Esophagus squamous epithelium (tissue), 5 donors: ENCODE measurements around the gene EXO5. TPM values are rescaled to one million over a fixed set of nuclear protein-coding genes. Genes with fewer than 3 reads are reported as not detected.
"Not testable (repeated sequence)": the region's sequence is repeated elsewhere in the genome, so short reads cannot be mapped to it uniquely, and the experiment has no call there.

Experiments
- DNase-seq: peaks from one replicate; lab custom pipeline; 2025; lab: John Stamatoyannopoulos, UW
- H3K27ac ChIP-seq, 4 donors: fragments of 200-600 bp; sonication (generic); one replicate each; pipeline ENCODE4 v1.5.1; 2016 to 2019; ENCODE audit warnings: mild to moderate bottlenecking in 1 of 4
- H3K27me3 ChIP-seq, 4 donors: fragments of 200-600 bp; sonication (generic); 1 replicate in 3 of 4; 2 replicates in 1 of 4; pipeline versions ENCODE4 v1.5.1 to v1.6.0; 2017 to 2021; ENCODE audit warnings: antibody characterized with exemption in 1 of 4
- H3K36me3 ChIP-seq, 3 donors: fragments of 200-600 bp; sonication (generic); one replicate each; pipeline ENCODE4 v1.5.1; 2016 to 2019
- H3K4me1 ChIP-seq, 3 donors: fragments of 200-600 bp; sonication (generic); one replicate each; pipeline ENCODE4 v1.5.1; 2017 to 2019
- H3K4me3 ChIP-seq, 4 donors: fragments of 200-600 bp; sonication (generic); 1 replicate in 3 of 4; 2 replicates in 1 of 4; pipeline ENCODE4 v1.5.1; 2016 to 2019; ENCODE audit warnings: mild to moderate bottlenecking in 2 of 4, moderate library complexity in 1 of 4
- H3K9me3 ChIP-seq, 3 donors: fragments of 200-600 bp; sonication (generic); one replicate each; pipeline ENCODE4 v1.5.1; 2016 to 2019
- POLR2A ChIP-seq, 4 donors: fragments of 450-650 bp; IDR thresholded peaks; one replicate each; pipeline ENCODE4 v1.6.1; 2017; ENCODE audit warnings: antibody characterized with exemption in 4 of 4, mild to moderate bottlenecking in 4 of 4, moderate library complexity in 3 of 4
- WGBS, 2 donors: methylation state at CpG; one replicate each; pipeline ENCODE4 v1.1.5; 2018; 5-methylcytosine and 5-hydroxymethylcytosine counted together
- intact Hi-C: fragments of 100-400 bp; cut with DNase I; formaldehyde crosslinking; loops from one replicate; pipeline ENCODE4 v1.15.0; 2022
- total RNA-seq, 4 donors: library from RNA; depleted of rRNA; stranded (reverse); fragments of >200 nt; gene quantifications; one replicate each; pipeline ENCODE4 v1.1.0, GENCODE V29; 2016
- TF ChIP-seq, protein P1 (sequence below), 6 experiments: fragments of 450-650 bp in 4 of 6; fragments of 200-600 bp in 2 of 6; sonication (generic) in 2 of 6; IDR thresholded peaks; one replicate each; pipeline ENCODE4 v1.5.1; 2016 to 2019; ENCODE audit warnings: antibody characterized with exemption in 6 of 6, mild to moderate bottlenecking in 4 of 6, moderate library complexity in 4 of 6
- donor health status: DM: yes; HTN: yes; CAD: no.

Gene EXO5
- total RNA-seq, 4 donors from 2014 or later = 4.9 to 7.1 (median 5.7) TPM

- Histone ChIP-seq H3K4me1 (no peaks in the 10 kb centered on the region), H3K4me3 (no peak overlapping the region), H3K36me3 (no peaks in the 10 kb centered on the region), H3K27ac (no peak overlapping the region), H3K9me3 (peaks cover 0 to 3% (median 0%) of the 10 kb centered on the region in 3 donors), H3K27me3 (no peaks in the 10 kb centered on the region)
- 55 to 57% methylated on average over 4 of the region's 4 CpGs for WGBS, 2 donors
- DNase-seq = no peak
- intact Hi-C loops = no loop called here
- TF ChIP-seq, protein P1, sequence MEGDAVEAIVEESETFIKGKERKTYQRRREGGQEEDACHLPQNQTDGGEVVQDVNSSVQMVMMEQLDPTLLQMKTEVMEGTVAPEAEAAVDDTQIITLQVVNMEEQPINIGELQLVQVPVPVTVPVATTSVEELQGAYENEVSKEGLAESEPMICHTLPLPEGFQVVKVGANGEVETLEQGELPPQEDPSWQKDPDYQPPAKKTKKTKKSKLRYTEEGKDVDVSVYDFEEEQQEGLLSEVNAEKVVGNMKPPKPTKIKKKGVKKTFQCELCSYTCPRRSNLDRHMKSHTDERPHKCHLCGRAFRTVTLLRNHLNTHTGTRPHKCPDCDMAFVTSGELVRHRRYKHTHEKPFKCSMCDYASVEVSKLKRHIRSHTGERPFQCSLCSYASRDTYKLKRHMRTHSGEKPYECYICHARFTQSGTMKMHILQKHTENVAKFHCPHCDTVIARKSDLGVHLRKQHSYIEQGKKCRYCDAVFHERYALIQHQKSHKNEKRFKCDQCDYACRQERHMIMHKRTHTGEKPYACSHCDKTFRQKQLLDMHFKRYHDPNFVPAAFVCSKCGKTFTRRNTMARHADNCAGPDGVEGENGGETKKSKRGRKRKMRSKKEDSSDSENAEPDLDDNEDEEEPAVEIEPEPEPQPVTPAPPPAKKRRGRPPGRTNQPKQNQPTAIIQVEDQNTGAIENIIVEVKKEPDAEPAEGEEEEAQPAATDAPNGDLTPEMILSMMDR (IDR thresholded peaks at IDR 0.05) = no peak
- TF ChIP-seq POLR2A (IDR thresholded peaks at IDR 0.05) = no peak
These were observed 44.5 kb downstream of the EXO5 start for GRCh38 chr1:40553017-40553416.

DNA sequence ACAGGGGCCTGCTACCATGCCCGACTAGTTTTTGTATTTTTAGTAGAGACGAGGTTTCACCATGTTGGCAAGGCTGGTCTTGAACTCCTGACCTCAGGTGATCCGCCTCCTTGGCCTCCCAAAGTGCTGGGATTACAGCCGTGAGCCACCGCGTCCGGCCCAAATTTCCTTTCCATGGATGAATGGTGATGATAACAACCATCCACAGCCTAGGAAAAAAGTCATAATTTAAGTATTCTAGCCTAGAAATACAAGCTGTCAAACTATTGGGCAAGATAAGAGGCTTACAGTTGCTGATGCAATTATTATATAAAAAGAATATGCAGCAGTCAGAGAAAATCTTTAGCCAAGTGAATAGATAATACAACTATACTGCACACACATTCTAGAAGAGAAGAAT, 46.2 kb downstream of the EXO5 start:
- H3K4me1 ChIP-seq, DNase-seq, H3K4me3 ChIP-seq, H3K36me3 ChIP-seq, H3K27me3 ChIP-seq, intact Hi-C loops, H3K27ac ChIP-seq, H3K9me3 ChIP-seq: not testable (repeated sequence)
- WGBS, 2 donors = 89 to 90% methylated on average over 7 of the region's 7 CpGs

GRCh38 chr1:40556121-40556520, 47.6 kb downstream of the EXO5 start:
- H3K27ac ChIP-seq = no peak overlapping the region
- H3K4me3 ChIP-seq = no peak overlapping the region

DNA sequence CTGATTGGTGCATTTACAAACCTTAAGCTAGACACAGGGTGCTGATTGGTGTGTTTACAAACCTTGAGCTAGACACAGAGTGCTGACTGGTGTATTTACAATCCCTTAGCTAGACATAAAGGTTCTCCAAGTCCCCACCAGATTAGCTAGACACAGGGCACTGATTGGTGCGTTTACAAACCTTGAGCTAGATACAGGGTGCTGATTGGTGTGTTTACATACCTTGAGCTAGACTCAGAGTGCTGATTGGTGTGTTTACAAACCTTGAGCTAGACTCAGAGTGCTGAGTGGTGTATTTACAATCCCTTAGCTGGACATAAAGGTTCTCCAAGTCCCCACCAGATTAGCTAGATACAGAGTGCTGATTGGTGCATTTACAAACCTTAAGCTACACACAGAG, 49.7 kb downstream of the EXO5 start:
- H3K36me3 ChIP-seq, DNase-seq, H3K27ac ChIP-seq, H3K27me3 ChIP-seq, H3K4me3 ChIP-seq, H3K9me3 ChIP-seq, intact Hi-C loops, H3K4me1 ChIP-seq: not testable (repeated sequence)
- 86% methylated on average over 1 of the region's 1 CpG; no CpG with 5 or more reads in 1 of the 2 donors for WGBS, 2 donors

More at GRCh38 chr1:40556121-40556520, 47.6 kb downstream of the EXO5 start:
- DNase-seq = no peak
- no peak for TF ChIP-seq POLR2A (IDR thresholded peaks at IDR 0.05)
- TF ChIP-seq, protein P1 (IDR thresholded peaks at IDR 0.05) = no peak
- 88 to 89% methylated on average over 5 of the region's 5 CpGs for whole genome bisulfite sequencing, 2 donors
- no peaks in the 10 kb centered on the region for H3K36me3 ChIP-seq
- no peaks in the 10 kb centered on the region for H3K9me3 ChIP-seq
- H3K27me3 ChIP-seq = no peaks in the 10 kb centered on the region
- intact Hi-C loops = no loop called here
- no peaks in the 10 kb centered on the region for H3K4me1 ChIP-seq

GRCh38 chr1:40562185-40562584, 53.6 kb downstream of the EXO5 start:
- H3K27me3 ChIP-seq = no peaks in the 10 kb centered on the region
- DNase-seq = no peak
- no peaks in the 10 kb centered on the region for H3K36me3 ChIP-seq
- no peaks in the 10 kb centered on the region for H3K4me1 ChIP-seq
- no peak overlapping the region for H3K27ac ChIP-seq
- WGBS, 2 donors = 76 to 81% methylated on average over 2 of the region's 2 CpGs
- H3K9me3 ChIP-seq = no peaks in the 10 kb centered on the region
- TF ChIP-seq, protein P1 (IDR thresholded peaks at IDR 0.05) = no peak
- no peak for TF ChIP-seq POLR2A (IDR thresholded peaks at IDR 0.05)
- H3K4me3 ChIP-seq = no peak overlapping the region
- intact Hi-C loops = no loop called here

DNA sequence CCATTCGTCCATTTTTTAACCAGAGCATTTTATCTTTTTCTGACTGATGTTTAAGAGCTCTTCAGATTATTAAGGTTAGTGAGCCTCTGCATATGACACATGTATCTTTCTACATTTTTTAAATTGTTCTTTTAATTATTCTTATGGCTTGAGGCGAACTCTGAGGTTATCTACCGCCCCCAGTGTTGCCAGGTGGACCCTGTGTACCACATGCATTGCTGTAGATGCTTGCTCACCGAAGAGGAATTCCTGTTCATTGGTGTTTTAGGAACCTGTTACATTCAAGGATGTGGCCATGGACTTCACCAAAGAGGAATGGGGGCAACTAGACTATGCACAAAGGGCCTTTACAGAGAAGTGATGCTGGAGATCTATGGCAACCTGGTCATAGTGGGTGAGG, 54.7 kb downstream of the EXO5 start:
- no peak overlapping the region for H3K4me3 ChIP-seq
- TF ChIP-seq POLR2A (IDR thresholded peaks at IDR 0.05) = no peak
- TF ChIP-seq, protein P1 (IDR thresholded peaks at IDR 0.05) = no peak
- 80 to 89% methylated on average over 4 of the region's 4 CpGs for WGBS, 2 donors
- H3K36me3 ChIP-seq = no peaks in the 10 kb centered on the region
- no peaks in the 10 kb centered on the region for H3K27me3 ChIP-seq
- H3K4me1 ChIP-seq = no peaks in the 10 kb centered on the region
- H3K9me3 ChIP-seq = no peaks in the 10 kb centered on the region
- no peak overlapping the region for H3K27ac ChIP-seq
- intact Hi-C loops = no loop called here
- no peak for DNase-seq
